Prostate gland (tissue), 2 donors: ENCODE data around the gene ISOC1. TPM values are rescaled to one million over a fixed set of nuclear protein-coding genes. Genes with fewer than 3 reads are reported as not detected.
A peak's percentile ranks its signal among the peaks of the same experiment; 100 is the strongest.

Experiments
- DNase-seq: peaks from one replicate; pipeline ENCODE4 v3.0.0-alpha.2; 2019; ENCODE audit warnings: low spot score
- H3K27ac ChIP-seq, 2 donors: fragments of 200-600 bp; sonication (generic); 2 replicates each; pipeline ENCODE4 v1.5.1; 2017 to 2019
- H3K27me3 ChIP-seq: fragments of 200-600 bp; sonication (generic); replicated peaks from 2 replicates; pipeline ENCODE4 v1.5.1; 2019; ENCODE audit not compliant: insufficient read depth
- H3K36me3 ChIP-seq, 2 donors: fragments of 200-600 bp; sonication (generic); 1 replicate in 1 of 2; 2 replicates in 1 of 2; pipeline versions ENCODE4 v1.5.1 to v1.8.1; 2017 to 2019
- H3K4me1 ChIP-seq: fragments of 200-600 bp; sonication (generic); replicated peaks from 2 replicates; pipeline ENCODE4 v1.5.1; 2019
- H3K4me3 ChIP-seq, 2 donors: fragments of 200-600 bp; sonication (generic); 2 replicates each; pipeline ENCODE4 v1.5.1; 2017 to 2019
- H3K9me3 ChIP-seq: fragments of 200-600 bp; sonication (generic); 2 replicates; pipeline ENCODE4 v1.5.1; 2017
- POLR2A ChIP-seq: fragments of 450-650 bp; IDR thresholded peaks from one replicate; pipeline ENCODE4 v1.6.1; 2016; ENCODE audit warnings: antibody characterized with exemption, mild to moderate bottlenecking
- POLR2AphosphoS5 ChIP-seq: sonication (generic); formaldehyde crosslinking; IDR thresholded peaks from one replicate; pipeline ENCODE4 v1.6.1; 2017; ENCODE audit warnings: antibody characterized with exemption
- WGBS: methylation state at CpG from one replicate; pipeline ENCODE4 v1.1.5; 2018; 5-methylcytosine and 5-hydroxymethylcytosine counted together
- intact Hi-C: fragments of 100-400 bp; cut with DNase I; formaldehyde crosslinking; loops from one replicate; pipeline ENCODE4 v1.14.2; 2022
- microRNA-seq: library from miRNA; unstranded; fragments of <30 nt; microRNA quantifications from one replicate; pipeline ENCODE4, GENCODE V29; 2016
- small RNA-seq, 2 donors: library from RNA; depleted of rRNA; stranded (forward); fragments of <200 nt; gene quantifications; one replicate each; pipeline ENCODE3, GENCODE V24; 2016
- total RNA-seq, 2 donors: library from RNA; depleted of rRNA; stranded (reverse); fragments of >200 nt; gene quantifications; one replicate each; pipeline ENCODE4 v1.1.0, GENCODE V29; 2016
- TF ChIP-seq, protein P1 (sequence below), 4 experiments: fragments of 200-600 bp in 2 of 4; fragments of 450-650 bp in 2 of 4; sonication (generic) in 2 of 4; IDR thresholded peaks; 1 replicate in 3 of 4; 2 replicates in 1 of 4; pipeline ENCODE4 v1.5.1; 2016 to 2019; ENCODE audit warnings: antibody characterized with exemption in 4 of 4, mild to moderate bottlenecking in 2 of 4, moderate library complexity in 2 of 4

Gene ISOC1
- total RNA-seq, 2 donors from 2014 or later = 31.1 to 48.1 TPM

DNA sequence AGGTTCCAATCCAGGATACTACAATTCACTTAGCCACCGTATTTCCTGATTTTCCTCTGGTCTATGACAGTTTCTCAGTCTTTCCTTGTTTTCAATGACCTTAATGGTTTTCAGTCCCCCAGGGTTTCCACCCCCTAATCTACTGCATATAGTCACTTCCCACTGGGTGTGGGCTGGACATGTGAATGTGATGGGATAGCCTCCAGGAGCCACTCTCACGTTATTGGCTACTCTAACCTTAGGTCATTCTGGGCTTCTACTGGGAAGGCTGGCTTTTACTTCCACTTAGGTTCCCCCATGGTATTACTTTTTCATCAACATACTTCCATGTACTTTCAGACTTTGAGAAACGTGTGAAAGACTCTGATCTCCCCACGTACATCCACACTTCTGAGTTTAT is 46.5 kb downstream of the ISOC1 start:
- no peak for DNase-seq
- no peak overlapping the region for H3K27ac ChIP-seq
- 80% methylated on average over 4 of the region's 4 CpGs for WGBS

DNA sequence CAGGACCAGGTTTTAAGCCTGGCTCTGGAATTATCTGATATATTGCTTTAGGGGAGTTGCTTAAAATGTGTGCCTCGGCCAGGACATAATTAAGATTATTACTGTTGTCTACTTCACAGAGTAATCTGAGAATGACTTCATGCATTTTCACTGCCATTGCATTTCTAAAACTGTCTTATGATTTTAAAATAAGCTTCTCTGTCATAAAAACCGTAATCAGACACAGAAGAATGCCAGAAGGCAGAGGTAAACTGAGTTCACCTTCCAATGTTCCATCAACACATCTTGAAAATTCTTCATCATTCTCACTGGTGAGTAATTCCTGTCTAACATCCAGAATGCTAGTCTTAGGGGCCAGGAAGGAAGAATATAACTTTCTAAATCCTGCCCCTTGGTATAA is 47.1 kb downstream of the ISOC1 start:
- intact Hi-C loops = no loop called here
- no peak overlapping the region for H3K27ac ChIP-seq
- H3K4me1 ChIP-seq = no peaks in the 10 kb centered on the region
- 44% methylated on average over 2 of the region's 2 CpGs for WGBS
- no peaks in the 10 kb centered on the region for H3K36me3 ChIP-seq
- no peaks in the 10 kb centered on the region for H3K27me3 ChIP-seq
- no peaks in the 10 kb centered on the region for H3K9me3 ChIP-seq
- no peak for DNase-seq
- TF ChIP-seq POLR2AphosphoS5 = no peak
- TF ChIP-seq, protein P1, sequence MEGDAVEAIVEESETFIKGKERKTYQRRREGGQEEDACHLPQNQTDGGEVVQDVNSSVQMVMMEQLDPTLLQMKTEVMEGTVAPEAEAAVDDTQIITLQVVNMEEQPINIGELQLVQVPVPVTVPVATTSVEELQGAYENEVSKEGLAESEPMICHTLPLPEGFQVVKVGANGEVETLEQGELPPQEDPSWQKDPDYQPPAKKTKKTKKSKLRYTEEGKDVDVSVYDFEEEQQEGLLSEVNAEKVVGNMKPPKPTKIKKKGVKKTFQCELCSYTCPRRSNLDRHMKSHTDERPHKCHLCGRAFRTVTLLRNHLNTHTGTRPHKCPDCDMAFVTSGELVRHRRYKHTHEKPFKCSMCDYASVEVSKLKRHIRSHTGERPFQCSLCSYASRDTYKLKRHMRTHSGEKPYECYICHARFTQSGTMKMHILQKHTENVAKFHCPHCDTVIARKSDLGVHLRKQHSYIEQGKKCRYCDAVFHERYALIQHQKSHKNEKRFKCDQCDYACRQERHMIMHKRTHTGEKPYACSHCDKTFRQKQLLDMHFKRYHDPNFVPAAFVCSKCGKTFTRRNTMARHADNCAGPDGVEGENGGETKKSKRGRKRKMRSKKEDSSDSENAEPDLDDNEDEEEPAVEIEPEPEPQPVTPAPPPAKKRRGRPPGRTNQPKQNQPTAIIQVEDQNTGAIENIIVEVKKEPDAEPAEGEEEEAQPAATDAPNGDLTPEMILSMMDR (IDR thresholded peaks at IDR 0.05) = no peak
- no peak for TF ChIP-seq POLR2A
- no peak overlapping the region for H3K4me3 ChIP-seq

More for the DNA sequence above, 46.5 kb downstream of the ISOC1 start:
- no peak for TF ChIP-seq POLR2AphosphoS5
- intact Hi-C loops = no loop called here
- no peaks in the 10 kb centered on the region for H3K9me3 ChIP-seq
- no peaks in the 10 kb centered on the region for H3K4me1 ChIP-seq
- no peaks in the 10 kb centered on the region for H3K36me3 ChIP-seq
- no peak overlapping the region for H3K4me3 ChIP-seq
- H3K27me3 ChIP-seq = no peaks in the 10 kb centered on the region

DNA sequence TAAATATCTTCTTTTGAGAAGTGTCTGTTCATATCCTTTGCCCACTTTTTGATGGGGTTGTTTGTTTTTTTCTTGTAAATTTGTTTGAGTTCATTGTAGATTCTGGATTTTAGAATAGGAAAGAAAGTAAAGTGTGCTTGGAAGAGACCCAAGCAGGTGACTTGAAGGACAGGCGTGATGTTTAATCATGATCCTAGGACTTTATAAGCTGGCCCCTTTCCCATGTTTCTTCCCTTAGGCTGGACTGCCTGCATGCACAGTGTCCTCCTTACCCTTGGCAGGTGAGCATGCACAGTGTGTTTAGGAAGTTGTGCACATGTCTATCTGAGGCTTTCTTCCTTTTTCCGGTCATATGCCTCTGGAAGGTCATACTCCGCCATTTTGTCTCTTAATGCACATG is 61.3 kb downstream of the ISOC1 start:
- DNase-seq = peak; percentile 26
- no peaks in the 10 kb centered on the region for H3K4me1 ChIP-seq
- H3K4me3 ChIP-seq = no peak overlapping the region
- intact Hi-C loops = no loop called here
- peak; percentile 56 for TF ChIP-seq POLR2AphosphoS5
- TF ChIP-seq, protein P1 (IDR thresholded peaks at IDR 0.05) = no peak
- TF ChIP-seq POLR2A = no peak
- H3K36me3 ChIP-seq = no peaks in the 10 kb centered on the region
- H3K27ac ChIP-seq = no peak overlapping the region
- no peaks in the 10 kb centered on the region for H3K9me3 ChIP-seq
- no peaks in the 10 kb centered on the region for H3K27me3 ChIP-seq
- WGBS = 79% methylated on average over 3 of the region's 3 CpGs

DNA sequence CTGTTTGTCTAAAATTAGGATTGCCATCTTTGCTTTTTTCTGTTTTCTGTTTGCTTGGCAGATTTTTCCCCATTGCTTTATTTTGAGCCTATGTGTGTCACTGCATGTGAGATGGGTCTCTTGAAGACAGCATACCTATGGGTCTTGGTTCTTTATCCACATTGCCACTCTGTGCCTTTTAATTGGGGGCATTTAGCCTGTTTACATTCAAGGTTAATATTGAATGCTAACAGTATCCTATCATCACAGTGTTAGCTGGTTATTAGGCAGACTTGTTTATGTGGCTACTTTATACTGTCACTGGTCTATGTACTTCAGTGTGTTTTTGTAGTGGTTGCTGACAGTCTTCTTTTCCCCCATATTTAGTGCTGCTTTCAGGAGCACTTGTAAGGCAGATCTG is 67.3 kb downstream of the ISOC1 start:
- no peaks in the 10 kb centered on the region for H3K9me3 ChIP-seq
- H3K4me1 ChIP-seq = no peaks in the 10 kb centered on the region
- no peaks in the 10 kb centered on the region for H3K36me3 ChIP-seq
- H3K27ac ChIP-seq = no peak overlapping the region
- TF ChIP-seq POLR2A (no peak), POLR2AphosphoS5 (no peak)
- TF ChIP-seq, protein P1 (IDR thresholded peaks at IDR 0.05) = no peak
- intact Hi-C loops = no loop called here
- no peaks in the 10 kb centered on the region for H3K27me3 ChIP-seq
- DNase-seq = no peak
- no peak overlapping the region for H3K4me3 ChIP-seq

Small RNA genes lying within 50 kb of the gene (microRNA-seq; reads per million reads assigned to microRNA genes)
- gene MIR4633 = not detected

Small RNA genes lying within 50 kb of the gene (small RNA-seq; reads per million reads assigned to genes)
- gene MIR4633 = 0 to 0.20 reads per million in 2 donors

Other genes starting within 250 kb of the ISOC1 start
- gene SLC27A6, start 129.3 kb upstream of the ISOC1 start, total RNA-seq = 10 to 100 TPM in 1 of 2 donors, 1 to 10 TPM in 1; 1.1 to 25.3 TPM